Subcutaneous abdominal adipose tissue (tissue), 5 donors: Measurements from ENCODE around the gene EHBP1.

Source experiments
- H3K27ac ChIP-seq: one replicate; pipeline ENCODE4 v1.7.0; 2013; ENCODE audit warnings: low read depth, mild to moderate bottlenecking, inconsistent platforms, low read length, moderate library complexity
- H3K27me3 ChIP-seq, 5 donors: one replicate each; pipeline ENCODE4 v1.7.0; 2013; ENCODE audit warnings: low read length in 5 of 5, inconsistent platforms in 1 of 5; ENCODE audit not compliant: control insufficient read depth in 5 of 5, insufficient read depth in 4 of 5
- H3K36me3 ChIP-seq, 5 donors: one replicate each; pipeline ENCODE4 v1.7.0; 2013; ENCODE audit warnings: low read length in 5 of 5; ENCODE audit not compliant: control insufficient read depth in 5 of 5, insufficient read depth in 5 of 5
- H3K4me1 ChIP-seq, 5 donors: one replicate each; pipeline ENCODE4 v1.7.0; 2013; ENCODE audit warnings: low read length in 5 of 5, mild to moderate bottlenecking in 3 of 5, moderate library complexity in 1 of 5; ENCODE audit not compliant: control insufficient read depth in 5 of 5, insufficient read depth in 5 of 5
- H3K4me3 ChIP-seq, 5 donors: one replicate each; pipeline ENCODE4 v1.7.0; 2013; ENCODE audit warnings: low read length in 5 of 5, low read depth in 1 of 5
- H3K9ac ChIP-seq, 5 donors: one replicate each; pipeline ENCODE4 v1.7.0; 2013; ENCODE audit warnings: low read length in 5 of 5, mild to moderate bottlenecking in 4 of 5, moderate library complexity in 3 of 5
- H3K9me3 ChIP-seq, 5 donors: one replicate each; pipeline ENCODE4 v1.7.0; 2013; ENCODE audit warnings: low read length in 5 of 5; ENCODE audit not compliant: control insufficient read depth in 5 of 5
- donor health status: healthy.
- donor health status: healthy.
- donor health status: healthy.
- donor health status: healthy.
- donor health status: healthy.

EHBP1 gene

DNA sequence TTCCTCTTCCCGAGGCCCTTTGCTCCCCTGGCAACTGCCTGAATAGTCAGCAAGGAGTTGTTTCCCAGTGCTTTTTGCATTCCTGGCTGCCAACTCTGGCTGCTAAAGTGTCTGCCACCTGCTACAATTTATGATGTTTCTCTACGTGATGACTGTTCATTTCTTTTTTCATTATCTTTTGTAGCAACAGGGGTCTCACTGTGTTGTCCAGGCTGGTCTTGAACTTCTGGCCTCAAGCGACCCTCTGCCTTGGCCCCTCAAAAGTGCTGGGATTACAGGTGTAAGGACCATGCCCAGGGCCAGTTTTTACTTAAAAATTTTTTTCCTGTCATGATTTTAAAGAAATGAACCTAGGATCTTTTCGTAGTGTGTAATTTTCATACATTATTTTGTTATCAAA, 11.3 kb downstream of the EHBP1 start:
- Histone ChIP-seq H3K4me1 (peaks cover 0 to 41% (median 12%) of the 10 kb centered on the region in 5 donors), H3K36me3 (peaks cover 0 to 9% (median 0%) of the 10 kb centered on the region in 5 donors), H3K9me3 (no peaks in the 10 kb centered on the region), H3K27me3 (no peaks in the 10 kb centered on the region), H3K9ac (no peak overlapping the region), H3K4me3 (no peak overlapping the region), H3K27ac (peak overlapping the region; percentile 12)

DNA sequence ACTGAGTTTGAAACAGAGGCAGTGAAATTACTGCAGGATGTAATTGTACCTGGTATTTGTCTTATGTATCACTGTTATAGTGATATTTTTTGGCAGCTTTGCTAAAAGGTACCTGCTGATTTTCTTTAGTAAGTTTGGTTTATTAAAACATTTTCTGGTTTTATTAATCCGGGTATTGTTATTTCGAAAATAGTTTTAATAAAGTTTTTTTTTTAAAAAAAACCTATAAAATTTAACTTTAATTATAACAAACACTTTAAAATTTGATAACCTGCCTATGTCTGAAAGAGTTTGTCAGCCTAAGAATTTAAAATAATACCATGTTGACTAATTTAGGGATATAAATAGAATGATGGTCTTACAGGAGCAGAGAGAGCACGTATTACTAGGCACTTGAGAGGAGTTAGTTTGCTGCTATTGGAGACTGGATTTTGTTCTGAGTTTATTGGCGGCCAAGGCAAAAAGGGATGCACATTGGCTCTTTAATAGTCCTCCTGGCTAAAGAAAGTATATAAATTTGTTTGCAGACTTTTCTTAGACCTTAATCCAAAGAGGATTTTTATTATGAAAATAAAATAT, 12.1 kb downstream of the EHBP1 start:
- H3K36me3 ChIP-seq, result peaks cover 0 to 9% (median 0%) of the 10 kb centered on the region in 5 donors
- no peak overlapping the region for H3K4me3 ChIP-seq
- no peaks in the 10 kb centered on the region for H3K27me3 ChIP-seq
- H3K9me3 ChIP-seq, result no peaks in the 10 kb centered on the region
- H3K4me1 ChIP-seq, result peaks cover 0 to 32% (median 5%) of the 10 kb centered on the region in 5 donors
- no peak overlapping the region for H3K9ac ChIP-seq
- H3K27ac ChIP-seq, result peak overlapping the region; percentile 24

DNA sequence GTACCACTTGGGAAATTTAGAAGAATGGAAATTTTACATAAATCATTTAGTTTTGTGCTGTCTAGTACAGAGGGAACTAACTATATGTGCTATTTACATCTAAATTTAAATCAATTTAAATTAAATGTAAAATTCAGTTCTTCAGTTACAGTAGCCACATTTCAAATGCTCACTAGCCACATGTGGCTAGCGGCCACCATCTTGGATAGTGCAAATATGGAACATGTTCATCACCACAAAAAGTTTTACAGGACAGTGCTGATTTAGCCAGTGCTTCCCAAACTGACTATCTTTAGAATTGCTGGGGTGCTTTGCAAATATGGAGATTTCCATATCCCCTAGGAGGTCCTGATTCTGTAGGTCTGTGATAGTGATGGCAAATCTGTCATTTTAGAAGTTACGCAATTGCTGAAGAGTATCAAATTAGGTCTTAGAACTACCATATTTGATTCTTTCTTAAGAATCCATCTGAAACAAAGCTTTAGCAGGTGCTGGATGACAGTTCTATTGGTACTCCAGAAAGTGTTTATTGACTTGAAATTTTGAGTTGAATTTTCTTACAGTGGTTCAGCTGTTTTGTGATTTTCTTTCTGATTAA, 12.8 kb downstream of the EHBP1 start:
- Histone ChIP-seq H3K4me3 (no peak overlapping the region), H3K27ac (no peak overlapping the region), H3K27me3 (no peaks in the 10 kb centered on the region), H3K9me3 (no peaks in the 10 kb centered on the region), H3K36me3 (peaks cover 0 to 9% (median 0%) of the 10 kb centered on the region in 5 donors), H3K4me1 (peaks cover 0 to 27% (median 3%) of the 10 kb centered on the region in 5 donors), H3K9ac (no peak overlapping the region)

DNA sequence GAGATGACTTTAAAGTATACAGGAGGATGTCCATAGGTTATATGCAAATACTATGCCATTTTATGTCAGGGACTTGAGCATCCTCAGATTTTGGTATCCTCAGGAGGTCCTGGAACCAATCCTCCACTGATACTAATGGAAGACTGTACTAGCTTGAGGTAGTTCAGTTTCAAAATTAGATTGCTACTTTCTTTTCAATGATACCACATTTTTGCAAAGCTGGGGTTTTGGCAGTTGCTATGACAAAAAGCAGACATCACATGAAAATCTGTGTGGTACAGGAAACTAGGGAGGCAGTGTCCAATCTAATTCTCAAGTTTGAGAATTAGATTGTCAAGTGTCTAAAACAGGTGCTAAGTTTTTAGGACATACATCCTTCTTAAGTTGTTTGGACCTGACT, 14.2 kb downstream of the EHBP1 start:
- Histone ChIP-seq H3K36me3 (peaks cover 0 to 6% (median 0%) of the 10 kb centered on the region in 5 donors), H3K9me3 (peaks cover 0 to 2% (median 0%) of the 10 kb centered on the region in 5 donors), H3K4me3 (no peak overlapping the region), H3K27ac (peak overlapping the region; percentile 6), H3K4me1 (peaks cover 0 to 37% (median 9%) of the 10 kb centered on the region in 5 donors), H3K9ac (no peak overlapping the region), H3K27me3 (no peaks in the 10 kb centered on the region)

DNA sequence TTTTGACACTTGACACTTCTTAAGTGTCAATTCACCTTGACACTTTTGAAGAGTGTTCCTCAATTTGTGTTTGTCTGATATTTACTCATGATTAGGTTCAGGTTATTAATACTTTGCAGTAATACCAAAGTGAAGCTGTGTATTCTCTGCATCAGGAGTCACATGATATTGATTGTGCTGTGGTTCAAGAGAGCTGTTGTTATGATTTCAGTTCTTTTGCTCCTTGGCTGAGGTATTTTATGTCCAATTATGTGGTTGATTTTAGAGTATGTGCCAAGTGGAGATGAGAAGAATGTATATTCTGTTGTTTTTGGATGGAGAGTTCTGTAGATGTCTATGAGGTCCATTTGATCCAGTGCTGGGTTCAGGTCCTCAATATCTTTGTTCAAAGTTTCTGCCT, 17.2 kb downstream of the EHBP1 start:
- Histone ChIP-seq H3K27me3 (no peaks in the 10 kb centered on the region), H3K36me3 (no peaks in the 10 kb centered on the region), H3K27ac (no peak overlapping the region), H3K9ac (no peak overlapping the region), H3K4me1 (peaks cover 0 to 36% (median 24%) of the 10 kb centered on the region in 5 donors), H3K9me3 (peaks cover 0 to 2% (median 0%) of the 10 kb centered on the region in 5 donors), H3K4me3 (no peak overlapping the region)

DNA sequence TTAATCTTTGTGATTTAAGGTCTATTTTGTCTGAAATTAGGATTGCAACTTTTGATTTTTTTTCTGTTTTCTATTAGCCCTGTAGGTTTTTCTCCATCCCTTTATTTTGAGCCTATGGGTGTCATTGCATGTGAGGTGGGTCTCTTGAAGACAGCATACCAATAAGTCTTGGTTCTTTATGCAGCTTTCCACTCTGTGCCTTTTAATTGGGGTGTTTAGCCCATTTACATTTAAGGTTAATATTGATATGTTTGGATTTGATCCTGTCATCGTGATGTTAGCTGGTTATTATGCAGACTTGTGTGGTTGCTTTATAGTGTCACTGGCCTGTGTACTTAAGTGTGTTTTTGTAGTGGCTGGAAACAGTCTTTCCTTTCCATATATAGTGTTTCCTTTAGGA, 17.7 kb downstream of the EHBP1 start:
- peak overlapping the region; percentile 54 for H3K27ac ChIP-seq
- peaks cover 0 to 2% (median 0%) of the 10 kb centered on the region in 5 donors for H3K9me3 ChIP-seq
- H3K4me1 ChIP-seq, result peaks cover 0 to 36% (median 24%) of the 10 kb centered on the region in 5 donors
- no peak overlapping the region for H3K4me3 ChIP-seq
- no peaks in the 10 kb centered on the region for H3K27me3 ChIP-seq
- H3K9ac ChIP-seq, result no peak overlapping the region
- no peaks in the 10 kb centered on the region for H3K36me3 ChIP-seq

DNA sequence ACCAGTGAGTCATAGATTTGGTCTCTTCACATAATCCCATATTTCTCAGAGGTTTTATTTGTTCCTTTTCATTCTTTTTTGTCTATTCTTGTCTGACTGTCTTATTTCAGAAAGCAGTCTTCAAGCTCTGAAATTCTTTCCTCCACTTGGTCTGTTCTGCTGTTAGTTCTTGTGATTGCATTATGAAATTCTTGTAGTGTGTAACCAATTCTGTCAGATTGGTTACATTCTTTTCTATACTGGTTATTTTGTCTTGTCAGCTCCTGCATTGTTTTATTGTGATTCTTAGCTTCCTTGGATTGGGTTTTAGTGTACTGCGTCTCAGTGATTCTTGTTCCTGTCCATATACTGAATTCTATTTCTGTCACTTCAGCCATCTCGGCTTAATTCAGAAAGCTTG, 18.6 kb downstream of the EHBP1 start:
- H3K9ac ChIP-seq, result no peak overlapping the region
- H3K4me1 ChIP-seq, result peaks cover 0 to 34% (median 24%) of the 10 kb centered on the region in 5 donors
- no peaks in the 10 kb centered on the region for H3K27me3 ChIP-seq
- H3K36me3 ChIP-seq, result no peaks in the 10 kb centered on the region
- H3K4me3 ChIP-seq, result no peak overlapping the region
- H3K9me3 ChIP-seq, result peaks cover 0 to 2% (median 0%) of the 10 kb centered on the region in 5 donors
- peak overlapping the region; percentile 54 for H3K27ac ChIP-seq

DNA sequence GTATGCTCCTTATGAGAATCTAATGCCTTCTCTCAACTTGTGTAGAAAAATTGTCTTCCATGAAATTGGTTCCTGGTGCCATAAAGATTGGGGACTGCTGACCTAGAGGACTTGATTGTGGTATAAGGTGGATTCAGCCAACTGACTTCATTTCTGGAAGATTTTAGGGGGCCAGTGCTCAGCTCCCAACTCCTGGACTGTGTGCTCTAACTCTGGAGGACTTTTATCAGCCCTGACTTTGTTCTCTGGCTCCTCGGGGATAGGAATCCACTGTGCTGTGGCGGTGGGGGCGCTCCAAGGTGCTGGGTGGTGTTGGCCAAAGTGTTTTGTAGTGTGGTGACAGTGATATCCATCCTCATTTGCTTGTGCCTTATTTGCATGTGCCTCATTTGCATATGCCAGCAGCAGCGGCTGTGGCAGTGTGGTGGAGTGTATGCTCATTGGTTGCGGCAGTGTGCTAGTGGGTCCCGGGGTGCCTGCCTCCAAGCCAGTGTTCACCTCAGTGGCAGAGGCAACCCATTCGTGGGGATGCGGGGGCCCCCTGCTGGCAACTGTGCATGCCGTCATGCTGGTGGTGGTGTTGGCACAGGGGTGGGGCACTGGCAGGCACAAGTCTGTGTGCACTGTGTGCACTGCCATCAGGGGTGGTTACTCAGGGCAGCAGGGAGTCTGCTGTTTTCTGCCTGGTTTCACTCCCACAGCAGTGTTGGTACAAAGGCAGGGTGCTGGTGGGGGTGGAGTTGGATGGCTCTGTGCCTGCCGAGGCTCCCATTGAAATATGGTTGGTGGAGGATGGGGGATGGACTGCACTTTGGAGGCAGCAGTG, 19.6 kb downstream of the EHBP1 start:
- Histone ChIP-seq H3K4me1 (peaks cover 0 to 31% (median 24%) of the 10 kb centered on the region in 5 donors), H3K4me3 (no peak overlapping the region), H3K9ac (no peak overlapping the region), H3K36me3 (no peaks in the 10 kb centered on the region), H3K27me3 (no peaks in the 10 kb centered on the region), H3K27ac (peak overlapping the region; percentile 54), H3K9me3 (peaks cover 0 to 2% (median 0%) of the 10 kb centered on the region in 5 donors)

DNA sequence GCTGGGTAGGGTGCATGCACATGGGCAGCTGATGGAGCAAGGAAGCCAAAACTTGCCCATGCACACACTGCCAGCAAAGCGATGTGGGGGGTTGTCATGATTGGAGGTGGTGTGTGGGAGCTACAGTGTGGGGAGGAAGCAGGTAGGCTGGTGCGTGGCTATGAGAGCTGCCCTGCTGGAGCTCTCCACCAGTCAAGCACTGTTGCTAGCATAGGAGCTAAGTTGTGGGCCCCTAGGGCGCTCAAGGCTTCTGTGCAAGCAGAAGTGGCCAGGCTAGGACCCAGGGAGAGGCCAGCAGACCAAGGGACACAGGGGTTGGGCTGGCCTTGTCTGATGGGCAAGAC, 20.2 kb downstream of the EHBP1 start:
- Histone ChIP-seq H3K27ac (peak overlapping the region; percentile 49), H3K9me3 (peaks cover 0 to 2% (median 0%) of the 10 kb centered on the region in 5 donors), H3K9ac (no peak overlapping the region), H3K36me3 (no peaks in the 10 kb centered on the region), H3K4me1 (peaks cover 0 to 34% (median 23%) of the 10 kb centered on the region in 5 donors), H3K27me3 (no peaks in the 10 kb centered on the region), H3K4me3 (peak overlapping the region in 1 of 5 donors; percentile 19)
